Chondrocyte (in vitro differentiated cells): Measurements from ENCODE around the gene IRF2. TPM values are rescaled to one million over a fixed set of nuclear protein-coding genes. Genes with fewer than 3 reads are reported as not detected.

Experiments
- DNase-seq: peaks from one replicate; pipeline ENCODE4 v3.0.0; 2021; ENCODE audit warnings: mixed read lengths, low spot score
- H3K27ac Mint-ChIP-seq: one replicate; pipeline ENCODE4 v1.8.0; 2021; ENCODE audit warnings: mild to moderate bottlenecking, moderate library complexity, mixed read lengths; ENCODE audit not compliant: unreplicated experiment
- H3K27me3 Mint-ChIP-seq: 2 replicates; pipeline ENCODE4 v1.8.0; 2021; ENCODE audit warnings: low read depth, mixed read lengths
- H3K36me3 Mint-ChIP-seq: 2 replicates; pipeline ENCODE4 v1.8.0; 2021; ENCODE audit warnings: low read depth, mixed read lengths
- H3K4me1 Mint-ChIP-seq: 2 replicates; pipeline ENCODE4 v1.8.0; 2021; ENCODE audit warnings: low read depth, mild to moderate bottlenecking, mixed read lengths
- H3K4me3 Mint-ChIP-seq: one replicate; pipeline ENCODE4 v1.8.0; 2021; ENCODE audit warnings: mild to moderate bottlenecking, moderate library complexity, mixed read lengths; ENCODE audit not compliant: unreplicated experiment
- H3K9me3 Mint-ChIP-seq: 2 replicates; pipeline ENCODE4 v1.8.0; 2021; ENCODE audit warnings: low read depth, mixed read lengths
- CTCF ChIP-seq: fragments of 200-600 bp; sonication (generic); IDR thresholded peaks from 2 replicates; pipeline ENCODE4 v1.5.0; 2021; ENCODE audit warnings: antibody characterized with exemption, mild to moderate bottlenecking, moderate library complexity
- total RNA-seq: library from RNA; stranded (reverse); gene quantifications from 3 replicates; pipeline ENCODE4 v1.2.1, GENCODE V29; 2021

The IRF2 gene
- total RNA-seq, 1 donor from 2014 or later, result 13.2 TPM

DNA sequence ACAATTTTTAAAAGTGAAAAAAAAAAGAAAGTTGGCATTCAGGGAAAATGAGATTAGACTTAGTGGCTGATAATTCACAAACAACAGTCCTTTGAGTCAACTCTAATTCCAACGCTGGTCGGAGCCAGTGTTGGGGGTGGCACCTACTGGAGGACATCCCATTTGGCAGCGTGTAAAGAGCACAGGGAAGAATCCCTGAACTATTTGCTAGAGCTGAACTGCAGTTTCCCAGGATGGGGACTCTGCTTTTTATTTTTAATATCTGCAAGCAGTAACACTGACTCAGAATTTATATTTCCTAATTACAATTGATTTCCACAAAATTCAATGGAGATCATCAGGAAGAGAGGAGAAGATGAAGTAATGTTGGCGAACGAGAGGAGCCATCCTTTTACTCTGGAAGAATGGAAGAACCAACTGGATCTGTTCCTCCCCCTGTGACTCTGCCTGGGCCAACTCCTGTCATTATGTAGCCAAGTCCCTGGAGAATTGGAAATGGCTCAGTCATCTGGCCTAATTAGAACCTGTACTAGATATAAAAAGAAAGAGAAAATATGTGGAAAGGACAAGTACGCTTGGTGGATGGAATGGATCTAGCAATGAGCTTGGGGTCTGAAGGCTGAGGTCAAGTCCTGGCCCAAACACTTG is 76.7 kb downstream of the IRF2 start:
- Mint-ChIP-seq H3K27ac (no peak overlapping the region), H3K4me3 (no peak overlapping the region), H3K36me3 (peaks cover 25% of the 10 kb centered on the region), H3K4me1 (peaks cover 31% of the 10 kb centered on the region), H3K27me3 (no peaks in the 10 kb centered on the region), H3K9me3 (peaks cover 6% of the 10 kb centered on the region)
- DNase-seq, result no peak
- TF ChIP-seq CTCF, result no peak

GRCh38 chr4:184396570-184397515 is 77.5 kb downstream of the IRF2 start:
- no peak overlapping the region for H3K27ac Mint-ChIP-seq
- no peak for DNase-seq
- no peaks in the 10 kb centered on the region for H3K27me3 Mint-ChIP-seq
- H3K36me3 Mint-ChIP-seq, result peaks cover 29% of the 10 kb centered on the region
- H3K4me3 Mint-ChIP-seq, result no peak overlapping the region
- H3K9me3 Mint-ChIP-seq, result peaks cover 6% of the 10 kb centered on the region
- H3K4me1 Mint-ChIP-seq, result peaks cover 29% of the 10 kb centered on the region
- no peak for TF ChIP-seq CTCF

- Mint-ChIP-seq H3K9me3 (peaks cover 6% of the 10 kb centered on the region), H3K4me3 (no peak overlapping the region), H3K36me3 (peaks cover 37% of the 10 kb centered on the region), H3K27me3 (no peaks in the 10 kb centered on the region), H3K27ac (no peak overlapping the region), H3K4me1 (peaks cover 21% of the 10 kb centered on the region)
- DNase-seq, result no peak
- no peak for TF ChIP-seq CTCF
These were observed 78.4 kb downstream of the IRF2 start for GRCh38 chr4:184395971-184396391.

DNA sequence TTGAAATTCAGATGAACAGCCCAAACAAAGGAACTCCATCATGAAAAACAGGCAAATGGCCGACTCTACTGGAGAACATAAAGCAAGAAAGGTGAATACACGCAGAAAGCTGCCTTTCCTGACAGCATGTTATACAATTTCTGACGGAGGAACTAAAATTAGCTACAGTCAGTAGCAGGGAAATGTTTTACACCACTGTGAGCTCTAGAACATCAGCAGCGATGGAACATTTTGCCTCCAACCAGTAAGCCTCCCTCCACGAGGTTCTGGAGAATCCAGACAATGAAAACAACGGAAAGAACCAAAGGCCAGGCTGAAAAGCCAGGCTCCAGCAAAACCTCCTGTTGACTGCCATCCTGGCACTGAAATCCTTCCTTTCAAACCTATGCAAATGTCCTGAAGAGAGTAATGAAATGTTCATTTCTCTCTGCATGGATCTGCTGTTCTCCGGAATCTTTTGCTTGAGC is 78.9 kb downstream of the IRF2 start:
- Mint-ChIP-seq H3K4me3 (no peak overlapping the region), H3K9me3 (peaks cover 6% of the 10 kb centered on the region), H3K27me3 (no peaks in the 10 kb centered on the region), H3K27ac (no peak overlapping the region), H3K4me1 (peaks cover 16% of the 10 kb centered on the region), H3K36me3 (peaks cover 39% of the 10 kb centered on the region)
- TF ChIP-seq CTCF, result no peak
- no peak for DNase-seq

DNA sequence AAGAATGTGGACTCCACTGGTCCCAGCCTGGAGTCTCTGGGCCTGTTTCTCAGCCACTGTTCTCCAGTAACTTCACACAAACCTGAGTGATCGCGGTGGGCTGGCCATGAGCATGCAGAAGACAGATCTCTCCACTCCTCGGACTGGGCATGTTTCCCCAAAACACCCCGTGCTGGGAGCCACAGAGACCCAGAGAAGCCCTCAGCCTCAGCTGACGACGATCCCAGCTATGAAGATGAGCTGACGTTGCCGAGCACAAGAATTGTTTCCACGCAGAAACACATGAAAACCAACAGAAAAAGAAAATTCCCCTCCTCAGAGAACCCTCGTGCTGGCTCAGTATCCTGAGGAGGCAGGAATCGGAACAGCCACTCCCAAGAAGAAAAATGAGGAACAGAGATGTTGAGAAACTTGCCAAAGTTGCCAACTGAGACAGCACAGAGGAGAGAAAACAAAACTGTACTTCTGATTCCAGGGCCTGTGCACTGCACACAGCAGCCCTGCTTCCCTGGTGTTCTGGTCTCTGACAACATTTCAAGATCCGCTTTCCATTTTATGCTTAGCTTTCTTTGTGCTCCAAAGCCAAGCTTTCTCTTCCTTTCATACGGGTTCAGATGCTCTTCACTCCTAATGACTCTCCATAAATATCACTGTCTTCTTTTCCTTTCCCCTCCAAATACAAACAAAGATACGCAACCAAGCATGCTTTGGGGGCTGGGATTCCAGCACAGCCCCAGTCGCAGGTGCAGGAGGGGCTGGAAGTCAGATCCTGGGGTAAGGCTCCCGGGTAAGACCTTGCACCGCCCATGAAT is 81.4 kb downstream of the IRF2 start:
- H3K4me3 Mint-ChIP-seq, result no peak overlapping the region
- H3K4me1 Mint-ChIP-seq, result peaks cover 5% of the 10 kb centered on the region
- DNase-seq, result no peak
- H3K27ac Mint-ChIP-seq, result no peak overlapping the region
- H3K36me3 Mint-ChIP-seq, result peaks cover 52% of the 10 kb centered on the region
- no peaks in the 10 kb centered on the region for H3K9me3 Mint-ChIP-seq
- no peaks in the 10 kb centered on the region for H3K27me3 Mint-ChIP-seq
- no peak for TF ChIP-seq CTCF
